ENCODE measurements around the gene SLC25A42. TPM values are rescaled to one million over a fixed set of nuclear protein-coding genes. Genes with fewer than 3 reads are reported as not detected.

Gene SLC25A42
- total and polyA plus RNA-seq, 10 donors: 9.7 to 25.3 (median 16.6) TPM

DNA sequence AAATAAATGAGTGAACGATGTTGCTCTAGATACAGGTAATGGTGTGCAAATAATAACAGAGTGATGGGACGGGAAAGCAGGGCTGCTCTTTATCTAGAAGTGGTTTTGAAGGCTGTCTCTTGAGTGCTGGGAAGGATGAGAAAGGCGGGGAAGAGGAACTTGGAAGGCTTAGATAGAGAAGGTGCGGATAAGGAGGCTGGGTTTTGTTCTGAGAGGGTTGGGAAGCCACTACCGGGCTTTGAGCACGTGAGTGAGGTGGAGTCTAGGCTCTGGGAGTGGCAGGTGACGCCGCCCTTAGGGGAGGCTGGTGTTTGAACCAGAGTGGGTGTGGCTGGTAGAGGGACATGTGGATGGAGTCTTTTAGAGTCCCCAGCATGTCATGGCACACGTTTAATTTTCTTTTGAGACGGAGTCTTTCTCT is 29.6 kb upstream of the SLC25A42 start:
- peak overlapping the region; percentile 96 to 99 (median 98) for H3K27ac ChIP-seq

DNA sequence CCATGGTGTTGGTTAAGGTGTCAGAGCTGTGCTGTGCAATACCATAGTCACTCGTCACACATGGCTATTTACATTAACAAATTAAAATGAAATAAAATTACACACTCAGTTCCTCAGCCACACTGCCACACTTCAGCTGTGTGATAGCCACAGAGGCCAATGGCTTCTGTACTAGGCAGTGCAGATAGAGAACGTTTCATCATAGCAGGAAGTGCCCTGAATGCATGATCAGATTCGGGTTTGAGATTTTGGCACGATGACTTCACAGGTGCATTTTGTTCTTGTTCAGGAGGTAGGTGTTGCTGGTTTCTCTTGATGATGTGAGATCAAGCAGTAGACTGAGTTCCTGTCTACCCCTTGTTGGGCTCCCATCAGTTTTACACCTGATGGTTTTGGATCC is 23.9 kb upstream of the SLC25A42 start:
- intact Hi-C loops (cut with DNase I; ENCODE audit: low total_unique reads): no loop called here
- WGBS, 5 donors: 24 to 45% (median 35%) methylated on average over 4 of the region's 4 CpGs
- Histone ChIP-seq H3K4me3 (no peak overlapping the region), H3K4me1 (peaks cover 0 to 40% (median 18%) of the 10 kb centered on the region in 6 donors), H3K27me3 (replicated peaks in 1 of 7) (no peaks in the 10 kb centered on the region), H3K9me3 (no peaks in the 10 kb centered on the region), H3K36me3 (peaks cover 0 to 44% (median 21%) of the 10 kb centered on the region in 6 donors), H3K27ac (peak overlapping the region in 7 of 8 donors; percentile 26 to 77 (median 66))
- DNase-seq: no peak
- peak in 1 of 3 donors; percentile 64 for TF ChIP-seq POLR2AphosphoS5 (IDR thresholded peaks at IDR 0.05)
- TF ChIP-seq, protein P1, sequence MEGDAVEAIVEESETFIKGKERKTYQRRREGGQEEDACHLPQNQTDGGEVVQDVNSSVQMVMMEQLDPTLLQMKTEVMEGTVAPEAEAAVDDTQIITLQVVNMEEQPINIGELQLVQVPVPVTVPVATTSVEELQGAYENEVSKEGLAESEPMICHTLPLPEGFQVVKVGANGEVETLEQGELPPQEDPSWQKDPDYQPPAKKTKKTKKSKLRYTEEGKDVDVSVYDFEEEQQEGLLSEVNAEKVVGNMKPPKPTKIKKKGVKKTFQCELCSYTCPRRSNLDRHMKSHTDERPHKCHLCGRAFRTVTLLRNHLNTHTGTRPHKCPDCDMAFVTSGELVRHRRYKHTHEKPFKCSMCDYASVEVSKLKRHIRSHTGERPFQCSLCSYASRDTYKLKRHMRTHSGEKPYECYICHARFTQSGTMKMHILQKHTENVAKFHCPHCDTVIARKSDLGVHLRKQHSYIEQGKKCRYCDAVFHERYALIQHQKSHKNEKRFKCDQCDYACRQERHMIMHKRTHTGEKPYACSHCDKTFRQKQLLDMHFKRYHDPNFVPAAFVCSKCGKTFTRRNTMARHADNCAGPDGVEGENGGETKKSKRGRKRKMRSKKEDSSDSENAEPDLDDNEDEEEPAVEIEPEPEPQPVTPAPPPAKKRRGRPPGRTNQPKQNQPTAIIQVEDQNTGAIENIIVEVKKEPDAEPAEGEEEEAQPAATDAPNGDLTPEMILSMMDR (IDR thresholded peaks at IDR 0.05 in 8 of 11, conservative IDR thresholded peaks at IDR 0.05 in 3 of 11): no peak

More for the DNA sequence above, 29.6 kb upstream of the SLC25A42 start:
- Histone ChIP-seq H3K9me3 (no peaks in the 10 kb centered on the region), H3K4me1 (peaks cover 15 to 65% (median 33%) of the 10 kb centered on the region in 6 donors), H3K27me3 (replicated peaks in 1 of 7) (no peaks in the 10 kb centered on the region), H3K4me3 (peak overlapping the region; percentile 43 to 97 (median 82)), H3K36me3 (peaks cover 0 to 44% (median 14%) of the 10 kb centered on the region in 6 donors)
- WGBS, 5 donors: 5 to 7% (median 7%) methylated on average over 10 of the region's 10 CpGs
- no peak for TF ChIP-seq POLR2A (IDR thresholded peaks at IDR 0.05)
- no peak for TF ChIP-seq POLR2AphosphoS5 (IDR thresholded peaks at IDR 0.05)
- TF ChIP-seq, protein P1 (IDR thresholded peaks at IDR 0.05 in 8 of 11, conservative IDR thresholded peaks at IDR 0.05 in 3 of 11): no peak
- DNase-seq: peak; percentile 86
- intact Hi-C loops (cut with DNase I; ENCODE audit: low total_unique reads): no loop called here

DNA sequence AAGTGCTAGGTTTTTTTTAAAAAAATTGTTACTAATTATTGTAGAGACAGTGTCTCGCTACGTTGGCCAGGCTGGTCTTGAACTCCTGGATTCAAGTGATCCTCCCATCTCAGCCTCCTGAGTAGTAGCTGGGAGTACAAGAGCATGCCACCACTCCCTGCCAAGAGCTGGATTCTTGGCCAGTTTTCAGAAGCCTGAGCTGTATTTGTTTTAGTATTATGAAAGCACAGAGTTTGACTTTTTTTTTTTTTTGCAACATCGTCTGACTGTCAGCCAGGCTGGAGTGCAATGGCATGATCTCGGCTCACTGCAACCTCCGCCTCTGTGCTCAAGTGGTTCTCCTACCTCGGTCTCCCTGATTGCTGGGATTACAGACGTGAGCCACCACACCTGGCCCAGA is 23.4 kb upstream of the SLC25A42 start:
- no peak for TF ChIP-seq POLR2AphosphoS5 (IDR thresholded peaks at IDR 0.05)
- TF ChIP-seq, protein P1 (IDR thresholded peaks at IDR 0.05 in 8 of 11, conservative IDR thresholded peaks at IDR 0.05 in 3 of 11): no peak
- no peak for TF ChIP-seq POLR2A (IDR thresholded peaks at IDR 0.05)
- Histone ChIP-seq H3K9me3 (no peaks in the 10 kb centered on the region), H3K4me3 (no peak overlapping the region), H3K27me3 (replicated peaks in 1 of 7) (no peaks in the 10 kb centered on the region), H3K27ac (peak overlapping the region in 7 of 8 donors; percentile 26 to 77 (median 66)), H3K36me3 (peaks cover 0 to 49% (median 24%) of the 10 kb centered on the region in 6 donors), H3K4me1 (peaks cover 0 to 35% (median 15%) of the 10 kb centered on the region in 6 donors)
- no peak for DNase-seq
- WGBS, 5 donors: 69 to 88% (median 79%) methylated on average over 7 of the region's 7 CpGs
- intact Hi-C loops (cut with DNase I; ENCODE audit: low total_unique reads): no loop called here

DNA sequence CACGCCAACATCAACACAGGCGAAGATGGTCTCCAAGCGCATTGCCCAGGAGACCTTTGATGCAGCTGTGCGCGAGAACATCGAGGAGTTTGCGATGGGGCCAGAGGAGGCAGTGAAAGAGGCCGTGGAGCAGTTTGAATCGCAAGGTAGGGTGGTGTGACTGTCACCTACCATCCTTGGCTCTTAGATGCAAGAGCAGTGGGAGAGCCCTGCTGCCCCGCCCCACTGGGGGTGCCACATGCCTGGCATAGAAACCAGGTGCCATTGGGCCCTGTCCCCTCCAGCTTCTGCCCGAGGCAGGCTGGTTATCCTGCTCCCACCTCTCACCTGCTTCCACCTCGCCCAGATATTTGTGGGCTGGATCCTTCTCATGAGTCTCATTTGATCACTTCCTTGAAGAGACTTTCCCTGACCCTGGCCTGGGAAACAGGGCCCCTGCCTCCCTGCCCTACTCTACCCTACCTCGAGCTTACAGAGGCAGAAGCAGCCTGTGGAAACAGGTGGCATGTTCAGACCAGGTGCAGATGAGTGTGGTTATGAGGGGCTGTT is 21.0 kb upstream of the SLC25A42 start:
- TF ChIP-seq, protein P1 (IDR thresholded peaks at IDR 0.05 in 8 of 11, conservative IDR thresholded peaks at IDR 0.05 in 3 of 11): no peak
- TF ChIP-seq POLR2A (IDR thresholded peaks at IDR 0.05): no peak
- TF ChIP-seq POLR2AphosphoS5 (IDR thresholded peaks at IDR 0.05): no peak
- H3K4me3 ChIP-seq: no peak overlapping the region
- DNase-seq: no peak
- no peak overlapping the region for H3K27ac ChIP-seq
- H3K4me1 ChIP-seq: peaks cover 0 to 23% (median 15%) of the 10 kb centered on the region in 6 donors
- 92 to 99% (median 96%) methylated on average over 13 of the region's 13 CpGs for WGBS, 5 donors
- intact Hi-C loops (cut with DNase I; ENCODE audit: low total_unique reads): no loop called here
- H3K9me3 ChIP-seq: no peaks in the 10 kb centered on the region
- H3K27me3 ChIP-seq (replicated peaks in 1 of 7): no peaks in the 10 kb centered on the region
- H3K36me3 ChIP-seq: peaks cover 0 to 59% (median 33%) of the 10 kb centered on the region in 6 donors
